ENCODE results near the gene PPM1E.
"Not testable (repeated sequence)": the region's sequence is repeated elsewhere in the genome, so short reads cannot be mapped to it uniquely, and the experiment has no call there.

PPM1E gene

DNA sequence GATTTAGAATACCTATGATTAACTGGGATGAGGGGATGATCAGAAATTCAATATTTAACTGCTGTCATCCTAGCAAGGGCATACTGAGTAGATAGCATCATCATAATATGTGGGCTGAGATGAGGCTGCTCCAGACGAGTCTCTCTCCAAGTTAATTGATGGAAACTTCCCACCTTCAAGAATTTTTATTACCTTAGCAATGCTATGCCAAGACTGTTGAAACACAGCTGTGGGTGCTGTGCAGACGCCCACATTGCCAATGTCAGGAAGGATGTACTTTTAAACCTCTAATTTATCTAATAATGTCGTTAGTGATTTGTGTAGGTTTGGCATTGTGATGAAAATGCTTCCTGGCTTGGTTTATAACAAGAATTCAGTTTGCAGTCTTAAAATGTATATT lies 180.6 kb downstream of the PPM1E start:
- no peak overlapping the region for H3K4me3 Mint-ChIP-seq
- H3K27me3 Mint-ChIP-seq, result peaks cover 3% of the 10 kb centered on the region
- no peaks in the 10 kb centered on the region for H3K4me1 Mint-ChIP-seq
- no peaks in the 10 kb centered on the region for H3K9me3 Mint-ChIP-seq
- no peak overlapping the region for H3K27ac Mint-ChIP-seq
- H3K36me3 Mint-ChIP-seq, result no peaks in the 10 kb centered on the region

GRCh38 chr17:58944166-58944565 lies 188.5 kb downstream of the PPM1E start:
- Mint-ChIP-seq H3K4me1 (no peaks in the 10 kb centered on the region), H3K9me3 (peaks cover 12% of the 10 kb centered on the region), H3K4me3 (no peak overlapping the region), H3K36me3 (peaks cover 6% of the 10 kb centered on the region), H3K27me3 (peaks cover 11% of the 10 kb centered on the region), H3K27ac (no peak overlapping the region)

DNA sequence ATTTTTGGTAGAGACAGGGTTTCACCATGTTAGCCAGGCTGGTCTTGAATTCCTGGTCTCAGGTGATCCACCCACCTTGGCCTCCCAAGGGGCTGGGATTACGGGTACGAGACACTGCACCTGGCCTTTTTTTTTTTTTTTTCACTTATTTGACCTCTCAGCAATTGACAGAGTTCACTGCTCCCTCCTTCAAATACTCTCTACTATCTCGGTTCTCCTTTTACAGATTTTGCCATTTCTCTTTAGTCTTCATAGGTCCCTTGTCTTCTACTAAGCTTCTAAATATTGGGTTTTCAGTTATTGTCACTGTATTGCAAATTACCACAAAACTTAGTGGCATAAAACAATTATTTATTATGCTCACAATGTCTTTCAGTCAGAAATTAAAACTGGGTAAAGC lies 191.8 kb downstream of the PPM1E start:
- H3K4me3 Mint-ChIP-seq, result no peak overlapping the region
- peaks cover 10% of the 10 kb centered on the region for H3K36me3 Mint-ChIP-seq
- H3K27me3 Mint-ChIP-seq, result peaks cover 10% of the 10 kb centered on the region
- H3K27ac Mint-ChIP-seq, result no peak overlapping the region
- peaks cover 18% of the 10 kb centered on the region for H3K9me3 Mint-ChIP-seq
- H3K4me1 Mint-ChIP-seq, result no peaks in the 10 kb centered on the region

GRCh38 chr17:58947824-58948223 lies 192.2 kb downstream of the PPM1E start:
- Mint-ChIP-seq H3K4me3 (no peak overlapping the region), H3K4me1 (no peaks in the 10 kb centered on the region), H3K9me3 (peaks cover 18% of the 10 kb centered on the region), H3K36me3 (peaks cover 10% of the 10 kb centered on the region), H3K27me3 (peaks cover 10% of the 10 kb centered on the region), H3K27ac (no peak overlapping the region)

DNA sequence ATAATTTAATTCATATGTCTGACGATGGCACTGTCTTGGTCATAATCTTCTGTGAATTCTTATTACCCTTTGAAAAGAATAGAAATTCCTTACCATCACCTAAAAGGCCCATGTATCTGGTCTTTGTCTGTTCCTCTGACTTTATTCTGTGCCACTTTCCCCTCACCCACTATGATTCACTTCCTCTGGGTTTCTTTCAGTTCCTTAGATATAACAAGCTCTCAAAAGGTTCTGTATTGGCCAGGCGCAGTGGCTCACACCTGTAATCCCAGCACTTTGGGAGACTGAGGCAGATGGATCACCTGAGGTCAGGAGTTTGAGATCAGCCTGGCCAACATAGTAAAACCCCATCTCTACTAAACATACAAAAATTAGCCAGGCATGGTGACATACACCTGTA lies 198.7 kb downstream of the PPM1E start:
- not testable (repeated sequence) for H3K4me1 Mint-ChIP-seq, H3K4me3 Mint-ChIP-seq, H3K36me3 Mint-ChIP-seq, H3K27ac Mint-ChIP-seq, H3K9me3 Mint-ChIP-seq, H3K27me3 Mint-ChIP-seq

- Mint-ChIP-seq H3K9me3 (no peaks in the 10 kb centered on the region), H3K36me3 (no peaks in the 10 kb centered on the region), H3K4me3 (no peak overlapping the region), H3K27me3 (peaks cover 3% of the 10 kb centered on the region), H3K4me1 (no peaks in the 10 kb centered on the region), H3K27ac (no peak overlapping the region)
Measured at GRCh38 chr17:58956997-58957724, 201.5 kb downstream of the PPM1E start.

GRCh38 chr17:58957725-58958073 lies 202.0 kb downstream of the PPM1E start:
- not testable (repeated sequence) for H3K27me3 Mint-ChIP-seq, H3K9me3 Mint-ChIP-seq, H3K4me3 Mint-ChIP-seq, H3K4me1 Mint-ChIP-seq, H3K27ac Mint-ChIP-seq, H3K36me3 Mint-ChIP-seq

GRCh38 chr17:58960068-58960467 lies 204.4 kb downstream of the PPM1E start:
- Mint-ChIP-seq H3K27me3 (peaks cover 3% of the 10 kb centered on the region), H3K4me3 (no peak overlapping the region), H3K4me1 (no peaks in the 10 kb centered on the region), H3K36me3 (no peaks in the 10 kb centered on the region), H3K27ac (no peak overlapping the region), H3K9me3 (no peaks in the 10 kb centered on the region)

- Mint-ChIP-seq H3K9me3 (no peaks in the 10 kb centered on the region), H3K36me3 (no peaks in the 10 kb centered on the region), H3K4me3 (no peak overlapping the region), H3K27ac (no peak overlapping the region), H3K27me3 (no peaks in the 10 kb centered on the region), H3K4me1 (peaks cover 4% of the 10 kb centered on the region)
Measured at GRCh38 chr17:58965221-58965620, 209.6 kb downstream of the PPM1E start.

DNA sequence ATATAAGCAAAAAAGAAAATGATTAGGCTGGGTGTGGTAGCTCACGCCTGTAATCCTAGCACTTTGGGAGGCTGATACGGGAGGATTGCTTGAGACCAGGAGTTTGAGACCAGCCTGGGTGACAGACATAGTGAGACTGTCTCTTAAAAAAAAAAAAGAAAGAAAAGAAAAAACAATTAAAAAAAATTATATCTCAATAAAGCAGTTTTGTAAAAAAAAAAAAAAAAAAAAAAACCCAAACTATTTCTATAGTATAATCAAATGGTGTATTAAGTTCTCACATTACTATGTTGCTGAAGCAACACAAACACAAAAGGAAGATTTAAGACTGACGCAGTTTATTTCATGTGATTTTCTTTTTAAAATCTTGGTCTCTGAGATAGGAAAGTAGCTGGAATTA lies 210.6 kb downstream of the PPM1E start:
- Mint-ChIP-seq H3K4me1 (peaks cover 4% of the 10 kb centered on the region), H3K9me3 (no peaks in the 10 kb centered on the region)

DNA sequence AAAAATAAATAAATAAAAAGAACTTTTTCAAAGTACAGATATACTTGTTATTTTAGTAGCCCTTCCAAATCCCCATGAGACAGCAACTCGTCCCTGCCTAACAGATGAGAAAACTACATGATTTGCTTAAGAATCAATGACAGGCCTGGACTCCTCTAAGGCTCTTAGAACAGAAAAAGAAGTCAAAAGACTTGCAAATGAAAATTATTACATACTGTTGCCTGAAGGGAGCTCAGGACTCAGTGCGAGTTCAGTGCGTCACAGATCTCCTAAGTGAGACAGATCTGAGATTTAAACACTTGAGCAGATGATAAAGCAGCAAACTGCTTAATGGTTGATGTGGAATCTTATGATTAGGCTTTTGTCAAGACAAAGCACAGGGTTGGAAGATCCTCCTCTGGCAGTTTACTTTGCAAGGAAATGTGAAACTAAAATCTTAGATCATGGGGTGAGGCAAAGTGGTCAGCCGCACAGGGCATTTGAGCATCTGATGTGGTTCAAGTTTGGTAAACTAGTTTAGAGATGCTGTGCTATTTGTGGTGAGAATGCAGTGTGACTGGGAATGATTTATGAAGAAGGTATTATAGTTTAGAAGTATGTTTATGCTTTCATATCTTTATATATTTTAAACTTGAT lies 212.9 kb downstream of the PPM1E start:
- Mint-ChIP-seq H3K9me3 (no peaks in the 10 kb centered on the region), H3K27me3 (no peaks in the 10 kb centered on the region), H3K4me3 (no peak overlapping the region), H3K4me1 (peaks cover 4% of the 10 kb centered on the region), H3K36me3 (peaks cover 1% of the 10 kb centered on the region), H3K27ac (no peak overlapping the region)

More for the DNA sequence above, 210.6 kb downstream of the PPM1E start:
- no peaks in the 10 kb centered on the region for H3K27me3 Mint-ChIP-seq
- no peak overlapping the region for H3K27ac Mint-ChIP-seq
- H3K4me3 Mint-ChIP-seq, result no peak overlapping the region
- H3K36me3 Mint-ChIP-seq, result no peaks in the 10 kb centered on the region

- Mint-ChIP-seq H3K27me3 (no peaks in the 10 kb centered on the region), H3K27ac (no peak overlapping the region), H3K4me3 (no peak overlapping the region), H3K4me1 (peaks cover 4% of the 10 kb centered on the region), H3K36me3 (peaks cover 1% of the 10 kb centered on the region), H3K9me3 (no peaks in the 10 kb centered on the region)
Measured at GRCh38 chr17:58969156-58969555, 213.5 kb downstream of the PPM1E start.

- H3K36me3 Mint-ChIP-seq, result peaks cover 1% of the 10 kb centered on the region
- H3K27ac Mint-ChIP-seq, result no peak overlapping the region
- peaks cover 4% of the 10 kb centered on the region for H3K4me1 Mint-ChIP-seq
- H3K9me3 Mint-ChIP-seq, result no peaks in the 10 kb centered on the region
- H3K27me3 Mint-ChIP-seq, result no peaks in the 10 kb centered on the region
- H3K4me3 Mint-ChIP-seq, result no peak overlapping the region
Measured at GRCh38 chr17:58969612-58970011, 214.0 kb downstream of the PPM1E start.

DNA sequence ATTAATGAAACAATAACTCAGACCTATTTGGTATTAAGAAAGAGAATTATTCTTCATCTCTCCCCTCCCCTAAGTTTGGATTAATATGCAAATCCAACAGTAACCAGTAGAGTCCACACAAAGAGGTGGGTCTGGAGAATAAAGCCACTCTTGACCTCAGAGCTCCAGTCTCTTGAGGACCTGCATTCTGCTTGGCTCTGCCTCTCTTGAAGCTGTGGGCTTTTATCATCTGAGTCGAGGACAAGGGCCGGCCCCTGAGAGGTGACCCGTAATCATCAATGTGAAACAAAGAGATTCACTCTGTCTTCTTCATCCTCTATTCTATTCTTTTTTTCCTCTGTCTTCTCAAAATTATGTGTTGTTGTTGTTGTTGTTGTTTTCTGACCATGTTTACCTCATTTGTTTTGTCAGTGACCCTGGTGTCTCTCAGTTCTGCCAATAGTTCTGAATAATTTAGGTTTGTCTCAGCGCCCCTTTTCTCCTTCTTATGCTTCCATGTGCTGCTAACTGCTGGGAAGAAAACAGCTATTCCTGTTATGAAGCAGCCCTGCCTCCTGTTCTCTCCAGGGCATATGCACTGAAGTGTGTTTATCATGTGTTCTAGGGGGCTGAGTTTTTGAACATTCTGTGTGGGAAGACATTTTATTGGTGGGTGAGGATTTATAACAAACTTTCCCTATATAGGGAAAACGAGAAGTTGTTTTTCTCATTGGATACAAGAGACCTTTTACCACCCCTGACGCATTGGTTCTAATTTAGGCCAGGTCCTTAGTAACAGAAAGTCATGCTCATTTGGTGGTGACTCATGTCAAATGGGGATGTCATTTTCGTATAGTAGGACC lies 215.2 kb downstream of the PPM1E start:
- H3K4me1 Mint-ChIP-seq, result peaks cover 4% of the 10 kb centered on the region
- peaks cover 1% of the 10 kb centered on the region for H3K36me3 Mint-ChIP-seq
- H3K27ac Mint-ChIP-seq, result no peak overlapping the region
- no peaks in the 10 kb centered on the region for H3K27me3 Mint-ChIP-seq
- H3K4me3 Mint-ChIP-seq, result no peak overlapping the region
- H3K9me3 Mint-ChIP-seq, result no peaks in the 10 kb centered on the region

- Mint-ChIP-seq H3K9me3 (no peaks in the 10 kb centered on the region), H3K27ac (no peak overlapping the region), H3K4me3 (no peak overlapping the region), H3K27me3 (no peaks in the 10 kb centered on the region), H3K36me3 (peaks cover 1% of the 10 kb centered on the region), H3K4me1 (no peaks in the 10 kb centered on the region)
Measured at GRCh38 chr17:58974354-58974753, 218.7 kb downstream of the PPM1E start.

DNA sequence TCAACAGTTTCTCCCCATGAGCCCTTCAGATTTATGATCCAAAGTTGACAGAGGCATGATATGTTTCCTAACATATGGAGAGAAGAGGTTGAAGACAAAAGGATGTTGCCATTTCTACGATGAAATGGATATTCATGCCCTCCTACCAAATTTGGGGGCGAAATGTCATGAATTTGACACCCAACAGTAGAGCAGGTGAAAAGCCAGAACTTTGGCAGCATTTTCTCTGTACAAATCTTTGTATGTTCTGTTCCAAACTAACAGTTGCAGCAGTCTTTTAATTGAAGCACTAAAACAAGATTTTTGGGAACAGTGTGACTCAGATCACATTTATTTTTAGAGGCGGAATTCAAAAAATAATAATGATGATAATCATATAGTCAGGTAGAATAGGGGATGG lies 220.9 kb downstream of the PPM1E start:
- Mint-ChIP-seq H3K36me3 (peaks cover 1% of the 10 kb centered on the region), H3K4me1 (no peaks in the 10 kb centered on the region), H3K9me3 (no peaks in the 10 kb centered on the region), H3K27ac (no peak overlapping the region), H3K4me3 (no peak overlapping the region), H3K27me3 (no peaks in the 10 kb centered on the region)
